HCEC 1CT (cell line): ENCODE measurements around the gene GZMM.
"Not testable (repeated sequence)": the region's sequence is repeated elsewhere in the genome, so short reads cannot be mapped to it uniquely, and the experiment has no call there.

Source experiments
- DNase-seq: peaks from one replicate; pipeline ENCODE4 v3.0.0-alpha.2; 2017

Gene GZMM

GRCh38 chr19:583968-584239 is 40.1 kb downstream of the GZMM start:
- no peak for DNase-seq

GRCh38 chr19:584240-585001 is 40.6 kb downstream of the GZMM start:
- DNase-seq = no peak

GRCh38 chr19:585146-585545 is 41.3 kb downstream of the GZMM start:
- DNase-seq = not testable (repeated sequence)

DNA sequence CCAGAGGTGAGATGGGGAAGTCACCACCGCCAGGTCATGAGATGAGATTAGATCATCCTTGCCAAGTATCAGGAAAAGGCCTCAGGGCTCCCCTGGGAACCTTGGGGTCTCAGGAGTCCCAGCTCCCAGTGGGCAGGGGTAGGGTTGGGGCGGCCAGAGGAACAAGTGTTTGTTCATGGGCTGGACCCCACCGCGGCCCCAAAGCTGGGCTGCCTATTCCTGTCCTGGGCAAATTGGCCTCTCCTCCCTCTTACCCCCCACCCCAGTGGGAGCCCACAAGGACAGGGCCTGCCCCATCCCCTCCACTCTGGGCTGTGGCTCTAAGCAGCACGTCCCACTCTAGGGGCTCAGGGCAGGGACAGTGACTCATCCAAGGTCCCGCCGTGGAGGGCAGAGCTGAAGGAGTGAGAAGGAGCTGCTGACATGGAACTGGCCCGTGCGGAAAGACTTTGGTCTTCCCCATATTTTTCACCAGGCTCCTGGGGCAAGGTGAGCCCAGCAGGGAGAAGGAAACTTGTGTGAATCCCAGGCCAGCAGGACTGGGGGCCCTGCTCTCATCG is 41.8 kb downstream of the GZMM start:
- DNase-seq = no peak

- peak; percentile 54 for DNase-seq
These were observed 44.4 kb downstream of the GZMM start for GRCh38 chr19:588093-588740.

DNA sequence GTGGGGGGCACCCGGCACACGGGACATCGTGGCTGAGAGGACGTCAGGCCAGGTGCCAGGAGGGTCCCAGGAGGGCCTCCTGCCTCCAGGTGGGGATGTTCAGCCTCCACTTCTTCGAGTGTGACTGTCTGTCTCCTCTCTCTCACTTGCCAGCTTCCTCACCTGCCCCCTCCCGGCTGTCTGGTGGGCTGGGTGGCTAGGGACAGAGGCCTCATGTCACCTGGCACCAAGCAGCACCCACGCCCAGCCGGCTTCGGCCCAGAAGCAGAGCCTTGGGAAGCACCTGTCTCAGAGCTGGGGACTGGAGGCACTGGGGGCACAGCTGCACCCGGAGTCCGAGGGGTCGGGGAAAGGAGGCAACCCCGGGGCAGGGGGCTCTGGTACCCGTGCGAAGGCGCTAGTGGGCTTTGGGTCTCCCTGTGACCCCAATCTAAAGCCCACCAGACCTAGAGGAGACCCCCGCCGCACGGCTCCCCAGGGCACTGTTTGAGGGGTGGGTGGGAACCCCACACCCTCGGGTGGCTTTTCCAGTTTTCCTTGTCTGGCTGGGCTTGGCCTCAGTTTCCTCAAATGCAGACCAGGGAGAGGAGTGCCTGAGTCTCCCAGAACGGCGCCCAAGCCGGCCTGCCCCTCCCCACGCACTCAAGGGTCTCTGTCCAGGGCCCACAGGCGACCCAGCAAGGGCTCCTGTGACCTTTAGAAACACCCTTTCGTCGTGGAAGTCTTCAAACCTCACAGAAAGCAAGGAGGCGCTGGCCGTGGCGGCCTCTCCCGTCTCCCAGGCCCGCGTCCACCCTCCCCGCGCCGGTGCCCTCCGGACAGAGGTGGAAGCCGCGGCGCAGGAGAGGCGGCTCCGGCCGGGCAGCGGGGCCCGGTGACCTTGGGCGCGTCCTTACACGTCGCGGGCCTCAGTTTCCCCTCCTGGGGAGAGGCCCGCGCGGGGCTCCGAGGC is 45.2 kb downstream of the GZMM start:
- no peak for DNase-seq

DNA sequence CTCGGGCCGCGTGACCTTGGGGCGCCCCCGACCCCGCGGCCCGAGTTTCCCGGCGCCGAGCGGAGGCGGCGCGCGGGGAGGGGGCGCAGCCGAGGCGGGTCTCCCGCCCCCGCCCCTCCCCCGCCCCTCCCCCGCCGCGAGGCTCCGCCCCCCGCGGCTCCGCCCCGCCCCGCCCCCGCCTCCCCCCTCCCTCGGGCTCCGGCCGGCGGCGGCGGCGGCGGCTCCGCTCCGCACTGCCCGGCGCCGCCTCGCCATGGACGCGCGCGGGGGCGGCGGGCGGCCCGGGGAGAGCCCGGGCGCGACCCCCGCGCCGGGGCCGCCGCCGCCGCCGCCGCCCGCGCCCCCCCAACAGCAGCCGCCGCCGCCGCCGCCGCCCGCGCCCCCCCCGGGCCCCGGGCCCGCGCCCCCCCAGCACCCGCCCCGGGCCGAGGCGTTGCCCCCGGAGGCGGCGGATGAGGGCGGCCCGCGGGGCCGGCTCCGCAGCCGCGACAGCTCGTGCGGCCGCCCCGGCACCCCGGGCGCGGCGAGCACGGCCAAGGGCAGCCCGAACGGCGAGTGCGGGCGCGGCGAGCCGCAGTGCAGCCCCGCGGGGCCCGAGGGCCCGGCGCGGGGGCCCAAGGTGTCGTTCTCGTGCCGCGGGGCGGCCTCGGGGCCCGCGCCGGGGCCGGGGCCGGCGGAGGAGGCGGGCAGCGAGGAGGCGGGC is 46.0 kb downstream of the GZMM start, which contains the start of gene HCN2:
Gene HCN2 (plus strand): TSS at position 189 of the 703 bp plus-strand sequence. CDS start 65 bp downstream, at position 254.
- DNase-seq = no peak

- no peak for DNase-seq
These were observed 46.5 kb downstream of the GZMM start for GRCh38 chr19:590396-590745.

DNA sequence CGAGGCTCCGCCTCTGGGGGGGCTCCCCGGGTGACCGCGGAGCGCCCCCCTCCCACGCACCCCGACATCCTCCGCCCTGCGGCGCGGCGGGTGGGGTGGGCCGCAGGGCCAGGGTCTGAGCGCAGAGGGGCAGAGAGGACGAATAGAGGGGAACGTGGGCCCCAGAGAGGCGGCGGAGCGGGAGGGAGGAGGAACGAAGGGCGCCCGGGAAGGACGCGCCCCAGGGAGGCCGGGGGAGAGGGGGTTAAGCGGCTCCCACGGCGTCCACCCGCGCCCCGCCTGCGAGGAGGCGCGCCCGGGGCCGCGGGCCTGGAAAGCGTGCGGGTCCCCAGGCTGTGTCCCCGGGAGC is 46.9 kb downstream of the GZMM start:
- DNase-seq = no peak

GRCh38 chr19:591099-591958 is 47.5 kb downstream of the GZMM start:
- no peak for DNase-seq

DNA sequence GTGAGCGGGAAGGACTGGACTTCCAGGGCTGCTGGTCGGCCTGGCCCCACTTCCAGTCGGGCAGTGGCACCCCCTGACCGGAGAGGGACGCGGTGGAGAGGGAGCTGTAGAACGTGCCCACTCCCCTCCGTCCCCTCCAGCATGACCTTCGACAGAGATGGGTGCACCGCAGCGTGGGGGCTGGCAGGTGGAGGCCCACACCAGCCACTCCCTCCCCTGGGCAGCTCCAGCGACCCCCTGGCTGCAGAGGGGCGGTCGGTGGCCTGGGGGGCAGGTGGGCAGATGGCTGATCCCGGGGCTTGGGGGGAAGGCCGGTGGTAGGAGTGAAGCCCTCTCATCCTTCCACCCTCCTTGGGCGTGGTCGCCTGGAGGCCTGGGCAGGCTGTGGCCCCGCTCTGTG is 48.2 kb downstream of the GZMM start:
- no peak for DNase-seq

DNA sequence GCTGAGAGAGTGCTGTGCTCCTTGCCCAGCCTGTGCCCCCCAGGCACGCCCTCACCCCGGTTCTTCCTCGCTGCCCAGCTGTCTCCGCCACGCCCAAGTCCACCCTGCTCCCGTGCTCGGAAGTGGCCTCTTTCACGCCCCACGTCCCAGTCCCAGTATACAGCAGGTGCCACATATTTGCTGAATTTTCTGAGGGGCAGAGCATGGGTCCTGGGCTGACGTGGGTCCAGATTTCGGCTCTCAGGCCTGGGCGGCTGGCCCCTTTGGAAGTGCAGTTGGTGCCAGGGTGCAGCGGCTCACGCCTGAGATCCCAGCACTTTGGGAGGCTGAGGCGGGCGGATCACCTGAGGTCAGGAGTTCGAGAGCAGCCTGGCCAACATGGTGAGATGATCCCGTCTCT is 49.2 kb downstream of the GZMM start:
- no peak for DNase-seq

DNA sequence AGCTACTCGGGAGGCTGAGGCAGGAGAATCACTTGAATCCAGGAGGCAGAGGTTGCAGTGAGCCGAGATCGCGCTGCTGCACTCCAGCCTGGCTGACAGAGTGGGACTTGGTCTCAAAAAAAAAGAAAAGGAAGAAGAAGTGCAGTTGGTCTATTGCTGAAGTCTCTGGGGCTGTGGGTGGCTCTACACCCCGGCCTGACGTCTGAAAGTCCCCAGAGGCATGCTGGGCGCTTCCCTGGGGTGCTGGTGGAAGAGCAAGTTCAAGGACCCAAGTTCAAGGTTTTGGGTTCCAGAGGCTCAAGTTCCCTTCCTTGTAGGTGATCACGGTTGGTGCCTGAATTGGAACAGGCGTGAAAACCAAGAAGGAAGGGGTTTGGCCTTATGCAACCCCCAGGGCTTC is 49.7 kb downstream of the GZMM start:
- DNase-seq = no peak

- no peak for DNase-seq
These were observed 50.5 kb downstream of the GZMM start for GRCh38 chr19:594265-594870.

DNA sequence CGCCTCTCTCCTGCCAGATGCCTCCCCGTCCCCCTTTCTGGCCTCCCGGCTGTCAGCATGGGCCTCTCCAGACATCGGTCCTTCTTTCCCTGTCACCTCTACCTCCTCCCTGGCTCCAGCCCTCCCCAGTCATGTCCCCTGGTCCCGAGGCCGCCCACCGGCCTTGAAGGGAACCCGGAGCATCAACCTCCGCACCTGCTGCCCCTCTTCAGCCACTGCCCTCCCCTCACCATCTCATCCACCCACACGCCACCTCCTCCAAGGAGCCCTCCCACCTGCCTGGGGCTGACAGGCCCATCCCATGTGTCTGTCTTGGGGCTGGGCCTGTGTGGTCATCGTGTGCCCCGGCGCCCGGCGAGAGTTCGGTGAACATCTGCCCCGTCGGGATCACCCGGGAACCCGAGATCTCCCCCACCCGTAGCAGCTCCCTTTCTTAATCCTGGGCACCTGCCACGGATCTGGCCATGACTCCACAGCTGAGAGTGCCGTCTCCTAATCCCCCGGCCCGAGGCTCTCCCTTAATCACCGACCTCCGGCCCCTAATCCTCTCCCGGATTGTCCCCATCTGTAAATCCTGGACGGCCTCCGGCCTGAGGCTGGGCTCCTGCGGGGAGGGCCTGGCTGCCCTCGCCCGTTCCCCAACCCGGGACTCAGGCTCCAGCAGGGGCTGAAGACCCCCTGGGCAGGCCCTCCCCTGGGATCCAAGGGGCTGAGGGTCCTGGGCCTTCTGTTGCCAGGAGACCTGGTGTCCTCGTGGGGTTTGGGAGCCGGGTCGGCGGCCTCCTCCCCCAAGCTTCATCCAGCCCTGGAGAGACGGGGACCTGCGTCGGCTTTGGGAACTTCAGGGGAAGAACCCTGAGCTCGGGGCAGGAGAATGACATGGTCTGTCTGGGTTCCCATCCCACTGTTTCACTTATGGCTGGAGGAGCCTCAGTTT is 51.7 kb downstream of the GZMM start:
- DNase-seq = no peak

- DNase-seq = no peak
These were observed 52.4 kb downstream of the GZMM start for GRCh38 chr19:596263-596655.

- no peak for DNase-seq
These were observed 53.8 kb downstream of the GZMM start for GRCh38 chr19:597406-598315.
